ENCODE results near the gene ARMC12. TPM values are rescaled to one million over a fixed set of nuclear protein-coding genes. Genes with fewer than 3 reads are reported as not detected.

Gene ARMC12
- total RNA-seq, 4 donors from 2014 or later, result 1.6 TPM; not detected in 2

DNA sequence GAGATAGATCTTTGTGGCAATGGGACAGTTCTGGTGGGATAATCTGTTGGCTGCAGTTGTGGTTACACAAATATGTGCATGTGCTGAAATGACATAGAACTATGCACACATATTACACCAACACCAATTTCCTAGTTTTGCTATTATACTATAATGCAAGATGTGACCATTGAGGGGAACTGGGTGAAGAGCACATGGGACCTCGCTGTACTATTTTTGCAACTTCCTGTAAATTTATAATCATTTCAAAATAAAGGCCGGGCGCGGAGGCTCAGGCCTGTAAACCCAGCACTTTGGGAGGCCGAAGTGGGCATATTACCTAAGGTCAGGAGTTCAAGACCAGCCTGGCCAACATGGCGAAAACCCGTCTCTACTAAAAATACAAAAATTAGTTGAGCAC, 8.7 kb downstream of the ARMC12 start:
- no peak for TF ChIP-seq POLR2A (IDR thresholded peaks at IDR 0.05)
- TF ChIP-seq, protein P1, sequence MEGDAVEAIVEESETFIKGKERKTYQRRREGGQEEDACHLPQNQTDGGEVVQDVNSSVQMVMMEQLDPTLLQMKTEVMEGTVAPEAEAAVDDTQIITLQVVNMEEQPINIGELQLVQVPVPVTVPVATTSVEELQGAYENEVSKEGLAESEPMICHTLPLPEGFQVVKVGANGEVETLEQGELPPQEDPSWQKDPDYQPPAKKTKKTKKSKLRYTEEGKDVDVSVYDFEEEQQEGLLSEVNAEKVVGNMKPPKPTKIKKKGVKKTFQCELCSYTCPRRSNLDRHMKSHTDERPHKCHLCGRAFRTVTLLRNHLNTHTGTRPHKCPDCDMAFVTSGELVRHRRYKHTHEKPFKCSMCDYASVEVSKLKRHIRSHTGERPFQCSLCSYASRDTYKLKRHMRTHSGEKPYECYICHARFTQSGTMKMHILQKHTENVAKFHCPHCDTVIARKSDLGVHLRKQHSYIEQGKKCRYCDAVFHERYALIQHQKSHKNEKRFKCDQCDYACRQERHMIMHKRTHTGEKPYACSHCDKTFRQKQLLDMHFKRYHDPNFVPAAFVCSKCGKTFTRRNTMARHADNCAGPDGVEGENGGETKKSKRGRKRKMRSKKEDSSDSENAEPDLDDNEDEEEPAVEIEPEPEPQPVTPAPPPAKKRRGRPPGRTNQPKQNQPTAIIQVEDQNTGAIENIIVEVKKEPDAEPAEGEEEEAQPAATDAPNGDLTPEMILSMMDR (IDR thresholded peaks at IDR 0.05), result no peak
- intact Hi-C loops (cut with DNase I; ENCODE audit: low total_unique reads), result no loop called here
- Histone ChIP-seq H3K27me3 (no peaks in the 10 kb centered on the region), H3K9me3 (no peaks in the 10 kb centered on the region), H3K4me1 (no peaks in the 10 kb centered on the region), H3K4me3 (no peak overlapping the region), H3K27ac (no peak overlapping the region), H3K36me3 (no peaks in the 10 kb centered on the region)
- no peak for DNase-seq

DNA sequence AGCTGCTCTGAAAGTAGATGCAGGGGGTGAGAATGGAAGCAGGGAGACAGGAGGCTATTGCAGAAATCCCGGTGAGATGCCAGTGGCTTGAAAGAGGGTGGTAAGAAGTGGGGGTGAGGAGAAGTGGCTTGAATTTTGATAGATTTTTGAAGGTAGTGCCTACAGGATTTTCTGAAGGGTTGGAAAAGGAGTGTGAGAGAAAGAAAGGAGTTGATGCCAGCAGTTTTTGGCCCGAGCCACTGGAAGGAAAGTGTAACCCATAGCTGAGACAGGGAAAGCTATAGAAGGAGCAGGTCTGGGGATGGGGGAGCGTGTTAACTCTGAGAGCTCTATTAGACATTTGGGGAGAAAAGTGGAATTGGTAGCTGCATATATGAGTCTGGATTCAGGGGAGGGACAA, 9.7 kb downstream of the ARMC12 start:
- Histone ChIP-seq H3K27me3 (no peaks in the 10 kb centered on the region), H3K4me1 (no peaks in the 10 kb centered on the region), H3K27ac (no peak overlapping the region), H3K9me3 (no peaks in the 10 kb centered on the region), H3K4me3 (no peak overlapping the region), H3K36me3 (no peaks in the 10 kb centered on the region)
- TF ChIP-seq, protein P1 (IDR thresholded peaks at IDR 0.05), result no peak
- no peak for TF ChIP-seq POLR2A (IDR thresholded peaks at IDR 0.05)
- no peak for DNase-seq
- intact Hi-C loops (cut with DNase I; ENCODE audit: low total_unique reads), result no loop called here

DNA sequence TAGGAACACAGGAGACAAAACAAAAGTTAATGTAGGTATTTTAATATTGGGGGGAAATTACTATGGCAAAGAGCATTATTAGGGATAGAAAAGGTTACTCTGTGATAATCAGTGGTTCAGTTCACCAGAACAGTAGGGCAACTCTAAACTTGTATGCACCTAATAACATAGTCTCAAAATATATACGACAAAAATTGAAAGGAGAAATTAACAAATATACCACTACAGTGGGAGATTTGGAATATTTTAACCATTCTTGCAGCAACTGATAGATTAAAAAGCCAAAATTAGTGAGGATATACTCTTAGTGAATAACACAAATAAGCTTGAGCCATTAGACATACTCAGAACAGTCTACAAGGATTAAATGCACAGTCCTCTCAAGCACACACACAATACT, 11.0 kb downstream of the ARMC12 start:
- H3K4me1 ChIP-seq, result no peaks in the 10 kb centered on the region
- no peaks in the 10 kb centered on the region for H3K27me3 ChIP-seq
- no peak for TF ChIP-seq POLR2A (IDR thresholded peaks at IDR 0.05)
- TF ChIP-seq, protein P1 (IDR thresholded peaks at IDR 0.05), result no peak
- no peaks in the 10 kb centered on the region for H3K36me3 ChIP-seq
- no peak overlapping the region for H3K4me3 ChIP-seq
- DNase-seq, result no peak
- H3K9me3 ChIP-seq, result no peaks in the 10 kb centered on the region
- intact Hi-C loops (cut with DNase I; ENCODE audit: low total_unique reads), result no loop called here
- H3K27ac ChIP-seq, result no peak overlapping the region

DNA sequence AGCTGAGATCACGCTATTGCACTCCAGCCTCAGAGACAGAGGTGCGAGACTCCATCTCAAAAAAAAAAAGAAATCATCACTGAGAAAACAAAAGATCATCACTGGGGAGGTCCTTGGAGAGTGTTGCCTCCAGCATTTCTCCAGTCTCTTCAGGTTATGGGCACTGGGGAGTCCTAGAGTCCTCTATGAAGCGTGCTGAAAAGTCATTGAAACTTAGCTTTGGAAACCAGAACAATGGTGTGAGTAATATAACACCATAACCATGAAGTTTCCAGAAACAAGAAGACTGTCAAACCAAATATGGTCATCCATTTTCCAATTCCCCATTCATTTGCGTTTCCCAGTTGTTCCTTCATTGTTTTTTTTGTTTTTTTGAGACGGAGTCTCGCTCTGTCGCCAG, 13.7 kb downstream of the ARMC12 start:
- no peak for DNase-seq
- H3K27ac ChIP-seq, result no peak overlapping the region

DNA sequence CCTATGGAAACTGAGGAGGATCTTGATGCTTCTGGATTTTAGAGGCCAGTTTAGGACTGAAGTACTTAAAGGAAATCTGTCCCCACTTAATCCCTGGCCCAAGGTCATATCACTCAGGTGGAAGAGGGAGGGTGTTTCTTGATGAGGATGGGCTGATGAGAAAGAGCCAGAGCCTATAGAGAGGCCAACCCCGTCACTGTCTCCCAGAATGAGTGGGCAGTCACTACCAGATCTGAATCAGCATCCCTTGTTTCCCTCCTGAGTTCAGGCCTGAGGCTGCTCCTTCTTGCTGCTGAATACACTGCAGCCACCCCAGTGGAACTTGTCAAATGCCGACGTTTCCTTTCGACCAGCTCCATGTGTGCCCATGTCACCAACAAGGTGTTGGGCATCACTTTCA, 14.8 kb downstream of the ARMC12 start:
- Histone ChIP-seq H3K9me3 (no peaks in the 10 kb centered on the region), H3K36me3 (no peaks in the 10 kb centered on the region), H3K4me3 (no peak overlapping the region), H3K4me1 (no peaks in the 10 kb centered on the region), H3K27me3 (no peaks in the 10 kb centered on the region), H3K27ac (no peak overlapping the region)
- intact Hi-C loops (cut with DNase I; ENCODE audit: low total_unique reads), result no loop called here
- no peak for TF ChIP-seq POLR2A (IDR thresholded peaks at IDR 0.05)
- TF ChIP-seq, protein P1 (IDR thresholded peaks at IDR 0.05), result no peak
- DNase-seq, result no peak

More for the DNA sequence above, 13.7 kb downstream of the ARMC12 start:
- no peaks in the 10 kb centered on the region for H3K4me1 ChIP-seq
- H3K27me3 ChIP-seq, result no peaks in the 10 kb centered on the region
- no peak overlapping the region for H3K4me3 ChIP-seq
- intact Hi-C loops (cut with DNase I; ENCODE audit: low total_unique reads), result no loop called here
- H3K9me3 ChIP-seq, result no peaks in the 10 kb centered on the region
- H3K36me3 ChIP-seq, result no peaks in the 10 kb centered on the region
- TF ChIP-seq, protein P1 (IDR thresholded peaks at IDR 0.05), result no peak
- no peak for TF ChIP-seq POLR2A (IDR thresholded peaks at IDR 0.05)

All from uterus (tissue), 4 donors.